K562 (cell line): Measurements from ENCODE around the gene TRAIP. TPM values are rescaled to one million over a fixed set of nuclear protein-coding genes. Genes with fewer than 3 reads are reported as not detected.

Experiments used
- NCOA2 ChIP-seq, 2 experiments: fragments of 450-650 bp; IDR thresholded peaks; 2 replicates each; pipeline ENCODE4 v1.6.1; 2018; ENCODE audit warnings: mild to moderate bottlenecking in 2 of 2, moderate library complexity in 1 of 2; ENCODE audit not compliant: partially characterized antibody in 2 of 2
- ZNF589 ChIP-seq: fragments of 200-800 bp; sonication (Bioruptor generic); IDR thresholded peaks from 2 replicates; pipeline ENCODE4 v1.6.1; 2016; ENCODE audit warnings: low read depth, missing genetic modification characterization, missing compliant biosample characterization
- polyA plus RNA-seq, 8 experiments: library from polyadenylated mRNA; depleted of rRNA in 4 of 8; stranded (reverse) in 5 of 8; unstranded in 3 of 8; fragments of >200 nt; fragmentation: Nextera tagmentation in 2 of 8; fragmentation: Illumina TruSeq in 1 of 8; extraction: Ambion mirVana in 2 of 8; extraction: Trizol in 1 of 8; gene quantifications; 2 replicates each; pipeline versions ENCODE4 v1.2.1 to v1.2.3, GENCODE V29; 2011 to 2014; ENCODE audit warnings: inconsistent platforms in 1 of 8, missing spikeins in 1 of 8
- total RNA-seq, 7 experiments: library from RNA; depleted of rRNA in 6 of 7; stranded (reverse); fragments of >200 nt in 6 of 7; fragmentation: Illumina TruSeq in 2 of 7; extraction: Trizol in 2 of 7; gene quantifications; 2 replicates each; pipeline versions ENCODE4 v1.2.1 to v1.2.3, GENCODE V29; 2011 to 2021; ENCODE audit warnings: low replicate concordance in 1 of 7
- TF ChIP-seq, protein P1 (sequence below), 2 experiments: fragments of 450-650 bp in 1 of 2; sonication (generic) in 1 of 2; formaldehyde crosslinking in 1 of 2; IDR thresholded peaks; 2 replicates each; pipeline versions ENCODE4 v1.7.1 to v1.9.0; 2016 to 2022; ENCODE audit warnings: inconsistent platforms in 1 of 2, mild to moderate bottlenecking in 1 of 2, missing genetic modification reagents in 1 of 2

TRAIP gene
- total and polyA plus RNA-seq, 9 of the 15 experiments (the other 6 are each of a cell fraction or from before 2014, with no cell fraction given), result 14.3 to 38.6 (median 21.2) TPM

DNA sequence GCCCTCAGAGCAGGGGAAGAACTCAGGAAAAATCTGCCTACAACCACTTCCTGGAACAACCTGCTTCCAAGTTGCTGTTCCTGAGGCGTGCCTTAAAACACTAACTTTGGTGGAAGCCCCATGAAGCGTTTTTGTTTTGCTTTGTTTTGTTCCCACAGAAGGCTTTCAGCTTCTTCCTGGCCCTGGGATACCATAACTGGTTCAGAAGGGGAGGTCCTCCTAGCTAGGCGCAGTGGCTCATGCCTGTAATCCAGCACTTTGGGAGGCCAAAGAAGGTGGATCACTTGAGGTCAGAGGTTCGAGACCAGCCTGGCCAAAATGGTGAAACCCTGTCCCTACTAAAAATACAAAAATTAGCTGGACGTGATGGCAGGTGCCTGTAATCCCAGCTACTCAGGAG, 68.8 kb downstream of the TRAIP start (continued):
- TF ChIP-seq, protein P1, sequence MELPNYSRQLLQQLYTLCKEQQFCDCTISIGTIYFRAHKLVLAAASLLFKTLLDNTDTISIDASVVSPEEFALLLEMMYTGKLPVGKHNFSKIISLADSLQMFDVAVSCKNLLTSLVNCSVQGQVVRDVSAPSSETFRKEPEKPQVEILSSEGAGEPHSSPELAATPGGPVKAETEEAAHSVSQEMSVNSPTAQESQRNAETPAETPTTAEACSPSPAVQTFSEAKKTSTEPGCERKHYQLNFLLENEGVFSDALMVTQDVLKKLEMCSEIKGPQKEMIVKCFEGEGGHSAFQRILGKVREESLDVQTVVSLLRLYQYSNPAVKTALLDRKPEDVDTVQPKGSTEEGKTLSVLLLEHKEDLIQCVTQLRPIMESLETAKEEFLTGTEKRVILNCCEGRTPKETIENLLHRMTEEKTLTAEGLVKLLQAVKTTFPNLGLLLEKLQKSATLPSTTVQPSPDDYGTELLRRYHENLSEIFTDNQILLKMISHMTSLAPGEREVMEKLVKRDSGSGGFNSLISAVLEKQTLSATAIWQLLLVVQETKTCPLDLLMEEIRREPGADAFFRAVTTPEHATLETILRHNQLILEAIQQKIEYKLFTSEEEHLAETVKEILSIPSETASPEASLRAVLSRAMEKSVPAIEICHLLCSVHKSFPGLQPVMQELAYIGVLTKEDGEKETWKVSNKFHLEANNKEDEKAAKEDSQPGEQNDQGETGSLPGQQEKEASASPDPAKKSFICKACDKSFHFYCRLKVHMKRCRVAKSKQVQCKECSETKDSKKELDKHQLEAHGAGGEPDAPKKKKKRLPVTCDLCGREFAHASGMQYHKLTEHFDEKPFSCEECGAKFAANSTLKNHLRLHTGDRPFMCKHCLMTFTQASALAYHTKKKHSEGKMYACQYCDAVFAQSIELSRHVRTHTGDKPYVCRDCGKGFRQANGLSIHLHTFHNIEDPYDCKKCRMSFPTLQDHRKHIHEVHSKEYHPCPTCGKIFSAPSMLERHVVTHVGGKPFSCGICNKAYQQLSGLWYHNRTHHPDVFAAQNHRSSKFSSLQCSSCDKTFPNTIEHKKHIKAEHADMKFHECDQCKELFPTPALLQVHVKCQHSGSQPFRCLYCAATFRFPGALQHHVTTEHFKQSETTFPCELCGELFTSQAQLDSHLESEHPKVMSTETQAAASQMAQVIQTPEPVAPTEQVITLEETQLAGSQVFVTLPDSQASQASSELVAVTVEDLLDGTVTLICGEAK (IDR thresholded peaks at IDR 0.05), result no peak
- TF ChIP-seq, protein P1 (CRISPR knock-in tag; IDR thresholded peaks at IDR 0.05), result no peak
- TF ChIP-seq NCOA2 (IDR thresholded peaks at IDR 0.05; ENCODE audit: partially characterized antibody in 2 of 2), result no peak
- no peak for TF ChIP-seq ZNF589
